ENCODE results near the gene WDTC1. TPM values are rescaled to one million over a fixed set of nuclear protein-coding genes. Genes with fewer than 3 reads are reported as not detected.

WDTC1 gene
- total RNA-seq, 1 donor from 2014 or later: 22.4 TPM

DNA sequence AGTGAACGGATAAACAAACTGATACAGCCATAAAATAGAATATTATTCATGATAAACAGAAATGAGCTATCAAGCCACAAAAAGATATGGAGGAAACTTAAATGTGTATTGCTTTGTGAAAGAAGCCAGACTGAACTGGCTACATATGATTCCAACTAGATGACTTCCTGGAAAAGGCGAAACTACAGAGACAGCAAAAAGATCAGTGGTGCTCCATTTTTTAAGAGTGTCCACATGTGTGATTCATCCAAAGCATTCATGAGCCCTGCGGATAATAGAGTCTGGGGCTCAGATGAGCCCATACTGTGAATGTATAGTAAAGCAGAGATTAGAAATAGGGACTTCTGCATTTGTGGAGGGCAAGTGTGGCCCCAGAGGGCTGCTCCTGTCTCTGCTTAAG is 79.7 kb downstream of the WDTC1 start:
- DNase-seq (ENCODE audit: low spot score): no peak
- intact Hi-C loops (cut with micrococcal nuclease): no loop called here
- Mint-ChIP-seq H3K4me1 (ENCODE audit: low read depth) (no peaks in the 10 kb centered on the region), H3K9me3 (no peaks in the 10 kb centered on the region), H3K4me3 (ENCODE audit: low read depth) (no peak overlapping the region), H3K27me3 (ENCODE audit: low read depth) (peaks cover 15% of the 10 kb centered on the region), H3K27ac (no peak overlapping the region), H3K36me3 (ENCODE audit: low read depth) (no peaks in the 10 kb centered on the region)

DNA sequence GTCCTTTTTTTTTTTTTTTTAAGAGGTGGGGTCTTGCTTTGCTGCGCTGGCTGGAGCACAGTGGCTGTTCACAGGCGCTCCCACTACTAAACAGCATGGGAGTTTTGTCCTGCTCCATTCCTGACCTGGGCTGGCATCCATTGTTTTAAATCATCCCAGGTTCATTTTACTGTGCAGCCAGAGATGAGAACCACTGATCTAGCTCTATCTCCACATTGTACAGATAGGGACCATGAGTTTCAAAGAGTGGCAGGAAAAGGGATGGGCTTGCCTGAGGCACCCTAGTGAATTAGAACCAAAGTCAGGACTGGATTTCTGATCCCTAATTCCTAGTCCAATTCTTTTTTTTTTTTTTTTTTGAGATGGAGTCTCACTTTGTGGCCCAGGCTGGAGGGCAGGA is 80.3 kb downstream of the WDTC1 start:
- Mint-ChIP-seq H3K4me1 (ENCODE audit: low read depth) (no peaks in the 10 kb centered on the region), H3K9me3 (no peaks in the 10 kb centered on the region), H3K4me3 (ENCODE audit: low read depth) (no peak overlapping the region), H3K36me3 (ENCODE audit: low read depth) (no peaks in the 10 kb centered on the region), H3K27me3 (ENCODE audit: low read depth) (peaks cover 15% of the 10 kb centered on the region), H3K27ac (no peak overlapping the region)
- no peak for DNase-seq (ENCODE audit: low spot score)
- intact Hi-C loops (cut with micrococcal nuclease): no loop called here

DNA sequence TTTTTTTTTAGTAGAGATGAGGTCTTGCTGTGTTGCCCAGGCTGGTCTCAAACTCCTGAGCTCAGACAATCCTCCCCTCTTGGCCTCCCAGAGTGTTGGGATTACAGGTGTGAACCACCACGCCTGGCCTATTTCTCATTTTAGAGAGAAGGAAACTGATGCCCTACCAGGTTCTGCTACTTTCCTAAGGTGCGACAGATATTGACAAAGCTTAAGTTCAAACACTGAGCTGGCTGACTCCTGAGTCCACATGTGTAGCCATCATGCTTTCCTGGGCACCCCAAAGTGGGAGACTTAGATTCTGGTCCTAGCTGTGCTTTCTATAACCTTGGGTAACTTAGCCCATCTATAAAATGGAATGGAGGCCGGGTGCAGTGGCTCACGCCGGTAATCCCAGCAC is 82.4 kb downstream of the WDTC1 start:
- Mint-ChIP-seq H3K4me3 (ENCODE audit: low read depth) (no peak overlapping the region), H3K36me3 (ENCODE audit: low read depth) (no peaks in the 10 kb centered on the region), H3K27ac (no peak overlapping the region)

DNA sequence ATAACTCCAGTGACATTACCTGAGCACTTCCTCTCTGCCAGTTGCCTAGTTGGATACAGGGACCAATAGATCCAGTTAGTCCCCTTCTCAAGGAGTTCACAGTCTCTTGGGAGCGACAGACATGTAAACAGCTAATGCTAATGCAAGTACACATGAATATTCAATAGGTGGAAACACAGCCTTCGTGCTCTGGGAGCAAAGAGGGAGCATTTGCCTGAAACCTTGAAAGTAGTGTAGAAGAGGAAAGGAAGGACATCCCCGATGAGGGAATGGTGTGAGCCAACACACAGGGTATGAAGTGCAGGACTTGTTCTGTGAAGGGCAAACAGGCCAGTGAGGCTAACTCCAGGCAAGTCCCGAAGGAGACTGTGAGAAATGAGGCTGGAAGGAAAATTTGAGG is 83.7 kb downstream of the WDTC1 start:
- no peak overlapping the region for H3K27ac Mint-ChIP-seq
- no peak overlapping the region for H3K4me3 Mint-ChIP-seq (ENCODE audit: low read depth)
- peaks cover 10% of the 10 kb centered on the region for H3K27me3 Mint-ChIP-seq (ENCODE audit: low read depth)
- H3K36me3 Mint-ChIP-seq (ENCODE audit: low read depth): peaks cover 7% of the 10 kb centered on the region
- DNase-seq (ENCODE audit: low spot score): no peak
- H3K9me3 Mint-ChIP-seq: no peaks in the 10 kb centered on the region
- intact Hi-C loops (cut with micrococcal nuclease): no loop called here
- peaks cover 6% of the 10 kb centered on the region for H3K4me1 Mint-ChIP-seq (ENCODE audit: low read depth)

More for the DNA sequence above, 82.4 kb downstream of the WDTC1 start:
- H3K4me1 Mint-ChIP-seq (ENCODE audit: low read depth): peaks cover 6% of the 10 kb centered on the region
- no peak for DNase-seq (ENCODE audit: low spot score)
- peaks cover 15% of the 10 kb centered on the region for H3K27me3 Mint-ChIP-seq (ENCODE audit: low read depth)
- intact Hi-C loops (cut with micrococcal nuclease): no loop called here
- H3K9me3 Mint-ChIP-seq: no peaks in the 10 kb centered on the region

DNA sequence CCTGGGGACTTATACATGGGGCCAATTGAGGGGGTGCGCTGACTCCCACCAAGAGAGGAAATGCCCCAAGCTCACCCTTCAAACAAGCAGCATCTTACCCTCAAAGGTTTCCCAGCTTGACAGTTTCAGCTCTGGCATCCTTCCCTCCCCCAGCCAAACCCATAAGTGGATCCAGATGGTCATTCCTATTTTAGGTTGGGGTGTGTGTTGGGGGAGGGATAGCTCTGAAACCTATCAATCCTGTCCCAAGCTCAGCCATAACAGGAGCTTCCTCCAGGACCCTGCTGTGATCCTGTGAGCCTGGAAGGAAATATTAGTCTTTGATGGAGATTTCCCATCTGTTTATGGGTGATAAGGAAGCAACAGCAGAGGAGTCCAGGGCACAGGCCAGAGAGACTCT is 84.2 kb downstream of the WDTC1 start:
- Mint-ChIP-seq H3K4me1 (ENCODE audit: low read depth) (peaks cover 9% of the 10 kb centered on the region), H3K27ac (no peak overlapping the region), H3K9me3 (no peaks in the 10 kb centered on the region), H3K4me3 (ENCODE audit: low read depth) (no peak overlapping the region), H3K36me3 (ENCODE audit: low read depth) (peaks cover 8% of the 10 kb centered on the region), H3K27me3 (ENCODE audit: low read depth) (peaks cover 7% of the 10 kb centered on the region)
- no peak for DNase-seq (ENCODE audit: low spot score)
- intact Hi-C loops (cut with micrococcal nuclease): no loop called here

DNA sequence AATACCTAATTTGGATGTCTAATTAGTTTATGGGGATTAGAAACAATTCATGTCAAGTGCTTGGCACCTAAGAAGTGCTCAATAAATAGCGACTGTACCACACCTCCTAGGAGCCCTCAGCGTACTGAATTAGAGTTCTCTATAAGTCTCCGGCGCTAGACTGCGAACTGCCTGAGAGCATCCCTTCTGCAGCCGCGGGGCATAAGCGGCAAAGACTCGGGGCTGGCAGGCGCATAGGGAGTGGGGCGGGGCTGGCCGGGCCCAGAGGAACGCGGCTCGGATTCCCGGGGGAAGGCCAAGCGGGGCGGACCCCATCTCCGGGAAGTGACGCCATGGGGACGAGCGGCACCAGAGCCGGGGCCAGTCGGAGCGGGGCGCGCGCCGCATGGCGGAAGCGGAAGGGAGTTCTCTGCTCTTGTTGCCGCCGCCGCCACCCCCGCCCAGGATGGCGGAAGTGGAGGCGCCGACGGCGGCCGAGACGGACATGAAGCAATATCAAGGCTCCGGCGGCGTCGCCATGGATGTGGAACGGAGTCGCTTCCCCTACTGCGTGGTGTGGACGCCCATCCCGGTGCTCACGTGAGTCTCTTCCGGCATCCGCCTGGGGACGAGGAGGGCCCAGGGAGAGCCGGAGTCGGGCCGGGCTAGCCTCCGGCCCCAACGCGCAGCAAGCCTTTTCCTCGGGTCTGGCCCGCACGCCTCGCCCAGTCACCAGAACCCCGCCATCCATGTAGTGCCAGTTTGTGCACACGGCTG is 87.6 kb downstream of the WDTC1 start, which contains the start of gene TMEM222:
Gene TMEM222, plus strand, starts transcription at position 351 of the 756 bp plus-strand sequence. Its CDS starts 35 bp downstream, at position 386.
- peaks cover 36% of the 10 kb centered on the region for H3K36me3 Mint-ChIP-seq (ENCODE audit: low read depth)
- H3K27ac Mint-ChIP-seq: peak within 1 kb of the TSS; percentile 90
- H3K4me3 Mint-ChIP-seq (ENCODE audit: low read depth): peak within 1 kb of the TSS; percentile 97
- peaks cover 3% of the 10 kb centered on the region for H3K27me3 Mint-ChIP-seq (ENCODE audit: low read depth)
- intact Hi-C loops (cut with micrococcal nuclease): loop anchor here (1.0 to 5.0 kb wide), 3 partner anchors 19 to 450 kb away; partner anchors contain the start of genes FAM76A and STX12
- H3K4me1 Mint-ChIP-seq (ENCODE audit: low read depth): peaks cover 24% of the 10 kb centered on the region
- no peaks in the 10 kb centered on the region for H3K9me3 Mint-ChIP-seq
- peak; percentile 97 for DNase-seq (ENCODE audit: low spot score)

DNA sequence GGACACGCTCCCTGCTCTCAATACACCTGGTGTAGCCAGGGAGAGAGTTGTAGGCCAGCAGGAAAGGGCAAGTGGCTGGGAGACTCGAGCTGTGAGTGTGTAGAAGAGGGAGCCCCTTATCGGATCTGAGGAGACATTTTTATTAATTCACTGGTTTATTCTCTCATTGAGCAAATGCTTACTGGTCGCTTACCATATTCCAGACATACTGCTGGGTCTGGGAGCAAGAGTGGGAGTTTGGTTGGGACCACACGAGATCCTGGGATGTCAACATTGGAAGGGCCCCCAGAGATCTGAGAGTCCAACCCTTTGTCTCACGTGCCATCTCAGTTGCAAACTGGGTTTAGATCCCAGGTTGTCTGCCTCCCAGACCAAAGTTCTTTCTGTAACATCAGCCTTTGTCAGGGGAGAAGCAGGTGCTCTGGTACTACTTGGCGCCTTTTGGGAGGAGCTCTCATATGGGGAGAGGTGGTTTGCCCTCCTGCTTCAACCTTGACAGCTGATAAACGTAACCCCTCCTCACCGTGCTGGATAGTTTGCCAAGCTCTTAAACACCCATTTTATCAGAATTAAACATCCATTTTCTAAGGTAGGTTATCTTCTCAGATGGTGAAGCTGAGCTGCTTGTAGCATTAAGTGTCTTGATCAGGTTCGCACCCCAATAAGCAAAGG is 88.3 kb downstream of the WDTC1 start:
- Mint-ChIP-seq H3K9me3 (no peaks in the 10 kb centered on the region), H3K4me1 (ENCODE audit: low read depth) (peaks cover 25% of the 10 kb centered on the region), H3K27ac (peak overlapping the region; percentile 90), H3K4me3 (ENCODE audit: low read depth) (peak overlapping the region; percentile 97), H3K36me3 (ENCODE audit: low read depth) (peaks cover 37% of the 10 kb centered on the region), H3K27me3 (ENCODE audit: low read depth) (peaks cover 3% of the 10 kb centered on the region)
- no peak for DNase-seq (ENCODE audit: low spot score)
- intact Hi-C loops (cut with micrococcal nuclease): loop anchor here (1.0 to 5.0 kb wide), 3 partner anchors 19 to 450 kb away; partner anchors contain the start of genes FAM76A and STX12

DNA sequence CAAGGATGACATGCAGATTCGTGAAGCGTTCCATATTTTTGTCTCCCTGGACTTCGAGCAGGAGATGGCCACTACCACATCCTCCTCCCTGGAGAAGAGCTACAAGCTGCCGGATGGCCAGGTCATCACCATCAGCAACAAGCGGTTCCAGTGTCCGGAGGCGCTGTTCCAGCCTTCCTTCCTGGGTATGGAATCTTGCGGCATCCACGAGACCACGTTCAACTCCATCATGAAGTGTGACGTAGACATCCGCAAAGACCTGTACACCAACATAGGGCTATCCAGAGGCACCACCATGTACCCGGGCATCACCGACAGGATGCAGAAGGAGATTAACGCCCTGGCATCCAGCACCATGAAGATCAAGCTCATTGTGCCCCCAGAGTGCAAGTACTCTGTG is 90.9 kb downstream of the WDTC1 start:
- H3K4me3 Mint-ChIP-seq (ENCODE audit: low read depth): no peak overlapping the region
- H3K4me1 Mint-ChIP-seq (ENCODE audit: low read depth): peaks cover 36% of the 10 kb centered on the region
- H3K36me3 Mint-ChIP-seq (ENCODE audit: low read depth): peaks cover 54% of the 10 kb centered on the region
- no peak overlapping the region for H3K27ac Mint-ChIP-seq
- intact Hi-C loops (cut with micrococcal nuclease): no loop called here
- H3K9me3 Mint-ChIP-seq: no peaks in the 10 kb centered on the region
- H3K27me3 Mint-ChIP-seq (ENCODE audit: low read depth): no peaks in the 10 kb centered on the region
- DNase-seq (ENCODE audit: low spot score): no peak

DNA sequence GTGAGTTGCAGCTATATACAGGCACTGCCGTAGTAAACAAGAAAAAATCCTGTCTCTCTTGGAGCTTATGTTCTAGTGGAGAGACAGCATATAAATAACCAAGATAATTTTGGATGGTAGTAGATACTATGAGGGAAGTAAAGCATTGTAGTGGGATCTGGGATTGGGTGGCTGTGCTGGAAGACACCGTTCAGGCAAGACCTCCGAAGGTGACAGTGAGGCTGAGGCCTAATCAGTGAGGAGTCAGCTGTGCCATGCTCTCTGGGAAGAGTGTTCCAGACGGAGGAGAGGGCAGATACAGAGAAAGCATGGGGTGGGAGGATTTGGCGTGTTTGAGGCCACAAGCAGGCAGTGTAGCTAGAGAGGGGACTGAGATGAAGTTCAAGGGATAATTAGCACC is 93.5 kb downstream of the WDTC1 start:
- Mint-ChIP-seq H3K36me3 (ENCODE audit: low read depth) (peaks cover 65% of the 10 kb centered on the region), H3K9me3 (no peaks in the 10 kb centered on the region), H3K4me3 (ENCODE audit: low read depth) (no peak overlapping the region), H3K4me1 (ENCODE audit: low read depth) (peaks cover 30% of the 10 kb centered on the region), H3K27ac (no peak overlapping the region), H3K27me3 (ENCODE audit: low read depth) (no peaks in the 10 kb centered on the region)
- intact Hi-C loops (cut with micrococcal nuclease): no loop called here
- no peak for DNase-seq (ENCODE audit: low spot score)

DNA sequence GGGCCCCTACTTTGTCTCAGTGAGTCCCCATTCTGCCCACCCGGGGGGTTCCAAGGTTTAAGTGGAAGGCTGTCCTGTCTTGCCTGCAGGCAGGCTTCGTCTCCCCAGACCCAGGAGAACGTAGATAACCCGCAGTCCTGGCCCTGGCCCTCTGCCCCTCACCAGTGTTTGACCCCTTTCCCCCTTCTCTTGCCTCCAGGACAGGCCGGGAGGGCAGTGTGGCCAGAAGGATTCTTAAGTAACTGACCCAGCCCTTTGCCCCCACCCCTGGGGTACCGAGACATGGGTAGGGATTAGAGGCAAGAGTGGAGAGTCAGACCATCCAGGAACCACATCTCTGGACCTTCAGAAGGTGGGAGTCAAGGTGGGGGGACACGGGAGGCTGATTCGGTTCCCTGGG is 96.4 kb downstream of the WDTC1 start:
- H3K36me3 Mint-ChIP-seq (ENCODE audit: low read depth): peaks cover 66% of the 10 kb centered on the region
- intact Hi-C loops (cut with micrococcal nuclease): no loop called here
- peaks cover 18% of the 10 kb centered on the region for H3K4me1 Mint-ChIP-seq (ENCODE audit: low read depth)
- H3K9me3 Mint-ChIP-seq: no peaks in the 10 kb centered on the region
- no peaks in the 10 kb centered on the region for H3K27me3 Mint-ChIP-seq (ENCODE audit: low read depth)
- DNase-seq (ENCODE audit: low spot score): no peak
- no peak overlapping the region for H3K4me3 Mint-ChIP-seq (ENCODE audit: low read depth)
- H3K27ac Mint-ChIP-seq: no peak overlapping the region

DNA sequence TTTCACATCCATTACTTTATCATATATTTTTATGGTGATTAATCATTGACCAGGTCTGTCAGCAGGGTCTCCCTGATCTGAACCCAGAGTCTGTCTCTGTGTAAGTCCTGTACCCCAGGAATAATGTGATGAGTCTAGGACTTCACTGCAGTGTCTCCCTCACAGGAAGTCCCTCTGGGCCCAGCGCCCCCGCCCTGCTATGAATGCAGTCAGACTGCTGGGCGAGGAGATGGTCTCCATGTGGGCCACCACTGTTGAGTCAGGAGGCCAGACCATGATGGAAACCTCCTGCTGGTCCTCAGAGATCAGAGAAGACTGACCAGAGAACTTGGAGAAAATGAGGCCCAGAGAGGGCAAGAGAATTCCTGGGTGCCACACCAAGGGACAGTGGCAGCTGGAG is 97.0 kb downstream of the WDTC1 start:
- no peak overlapping the region for H3K27ac Mint-ChIP-seq
- no peak overlapping the region for H3K4me3 Mint-ChIP-seq (ENCODE audit: low read depth)
- H3K27me3 Mint-ChIP-seq (ENCODE audit: low read depth): no peaks in the 10 kb centered on the region
- DNase-seq (ENCODE audit: low spot score): no peak
- H3K9me3 Mint-ChIP-seq: no peaks in the 10 kb centered on the region
- intact Hi-C loops (cut with micrococcal nuclease): no loop called here
- peaks cover 12% of the 10 kb centered on the region for H3K4me1 Mint-ChIP-seq (ENCODE audit: low read depth)
- peaks cover 66% of the 10 kb centered on the region for H3K36me3 Mint-ChIP-seq (ENCODE audit: low read depth)

DNA sequence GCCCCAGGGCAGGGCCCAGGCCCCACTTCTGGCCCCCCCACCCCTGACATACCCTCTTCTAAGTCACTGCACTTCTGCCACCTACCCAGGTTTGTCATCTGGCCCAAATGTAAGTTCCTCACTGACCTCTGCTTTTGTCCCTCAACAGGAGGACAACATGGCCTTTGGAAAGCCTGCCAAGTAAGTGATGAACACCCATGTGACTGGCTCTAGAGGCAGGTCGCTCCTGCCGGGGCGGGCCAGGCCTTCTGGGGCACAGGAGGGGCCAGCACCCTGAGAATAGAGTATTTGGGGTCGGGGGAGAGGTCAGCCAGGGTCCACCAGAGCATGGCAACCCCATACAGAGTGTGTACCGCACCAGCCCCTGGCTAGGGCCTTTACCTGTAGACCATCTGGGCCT is 97.5 kb downstream of the WDTC1 start:
- H3K4me3 Mint-ChIP-seq (ENCODE audit: low read depth): no peak overlapping the region
- intact Hi-C loops (cut with micrococcal nuclease): loop anchor here (2.0 kb wide), 1 partner anchor 63 kb away; no protein-coding TSS in a partner anchor
- peaks cover 67% of the 10 kb centered on the region for H3K36me3 Mint-ChIP-seq (ENCODE audit: low read depth)
- DNase-seq (ENCODE audit: low spot score): no peak
- peaks cover 12% of the 10 kb centered on the region for H3K4me1 Mint-ChIP-seq (ENCODE audit: low read depth)
- H3K27ac Mint-ChIP-seq: peak overlapping the region; percentile 22
- H3K9me3 Mint-ChIP-seq: no peaks in the 10 kb centered on the region
- H3K27me3 Mint-ChIP-seq (ENCODE audit: low read depth): no peaks in the 10 kb centered on the region

All from activated T-helper 2 cell treated with anti-CD3 and anti-CD28 coated beads, Interferon-gamma antibody, Interleukin-2, Interleukin-4, amounts not matched to agents 10 μg/mL and 5 μg/mL and 100 μg/mL, durations not matched to agents 14 hours and 24 hours and 36 hours (primary cell).